ENCODE data around the gene CYP4X1.
"Not testable (repeated sequence)": the region's sequence is repeated elsewhere in the genome, so short reads cannot be mapped to it uniquely, and the experiment has no call there.

CYP4X1 gene

GRCh38 chr1:47089356-47089755 is 65.9 kb downstream of the CYP4X1 start:
- DNase-seq, result not testable (repeated sequence)

- not testable (repeated sequence) for DNase-seq
Observed at GRCh38 chr1:47091476-47091875, 68.0 kb downstream of the CYP4X1 start.

Data from HCEC 1CT (cell line).